GM21723 (cell line): ENCODE results near the gene PFN2.
"Not testable (repeated sequence)": the region's sequence is repeated elsewhere in the genome, so short reads cannot be mapped to it uniquely, and the experiment has no call there.

Source experiments
- ATAC-seq: cut with Tn5 transposase; IDR thresholded peaks from one replicate; pipeline ENCODE4 v1.9.1; 2021; ENCODE audit warnings: mild to moderate bottlenecking, moderate library complexity; ENCODE audit not compliant: unreplicated experiment

Gene PFN2

DNA sequence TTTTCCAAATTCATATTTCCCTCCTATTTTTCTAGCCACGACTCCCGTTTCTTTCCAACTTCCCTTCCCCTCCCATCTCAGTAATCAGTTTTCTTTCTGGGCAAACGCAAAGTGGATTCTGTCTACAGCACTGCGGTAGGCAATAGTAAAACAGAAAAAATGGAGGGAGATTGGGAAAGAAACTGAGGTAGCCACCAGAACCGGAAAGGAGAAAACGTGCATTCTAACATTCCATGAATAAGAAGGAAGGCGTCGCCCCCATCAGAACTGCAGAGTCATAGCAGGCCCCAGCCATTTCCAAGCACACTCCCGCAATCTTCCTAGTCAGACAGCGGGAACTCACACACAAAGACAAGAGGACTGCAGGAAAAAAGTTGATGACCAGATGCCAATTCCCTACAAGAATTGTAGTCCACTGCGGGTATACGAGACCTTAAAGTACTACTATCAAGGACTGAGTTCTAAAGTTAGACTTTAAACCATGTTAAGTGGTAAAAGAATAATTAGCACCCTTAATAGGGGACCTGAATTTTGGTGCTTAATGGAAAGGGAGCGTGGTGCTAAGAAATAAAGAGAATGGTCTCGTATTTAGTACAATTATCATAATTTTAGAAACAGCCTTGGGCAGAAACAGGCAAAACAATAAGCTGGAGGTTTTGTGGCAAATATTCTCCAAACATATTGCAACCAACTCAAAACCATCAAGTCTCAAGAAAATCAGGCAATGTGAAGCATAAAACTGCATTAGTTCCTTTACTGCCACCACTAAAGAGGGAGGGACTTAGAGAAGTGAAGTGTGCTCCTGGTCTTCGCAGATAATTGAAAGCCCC is 1.4 kb downstream of the PFN2 start:
- ATAC-seq = no peak

DNA sequence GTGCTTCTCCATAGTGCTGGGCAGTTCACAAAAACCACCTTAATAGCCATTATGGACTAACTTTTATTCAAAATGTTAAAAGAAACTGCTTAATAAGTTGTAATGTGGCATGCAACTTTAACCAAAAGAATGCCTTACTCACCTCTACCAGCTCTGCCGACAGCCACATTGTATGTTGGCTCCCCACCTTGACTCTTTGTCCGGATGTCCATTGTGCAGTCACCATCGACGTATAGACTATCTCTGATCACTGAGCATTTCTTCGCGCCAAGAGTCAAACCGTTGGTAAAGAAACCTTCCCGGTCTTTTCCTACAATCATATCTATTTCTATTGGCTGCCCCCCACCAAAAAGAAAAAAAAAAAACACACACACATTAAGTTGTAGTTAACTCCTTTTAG is 2.5 kb downstream of the PFN2 start:
- ATAC-seq = no peak

DNA sequence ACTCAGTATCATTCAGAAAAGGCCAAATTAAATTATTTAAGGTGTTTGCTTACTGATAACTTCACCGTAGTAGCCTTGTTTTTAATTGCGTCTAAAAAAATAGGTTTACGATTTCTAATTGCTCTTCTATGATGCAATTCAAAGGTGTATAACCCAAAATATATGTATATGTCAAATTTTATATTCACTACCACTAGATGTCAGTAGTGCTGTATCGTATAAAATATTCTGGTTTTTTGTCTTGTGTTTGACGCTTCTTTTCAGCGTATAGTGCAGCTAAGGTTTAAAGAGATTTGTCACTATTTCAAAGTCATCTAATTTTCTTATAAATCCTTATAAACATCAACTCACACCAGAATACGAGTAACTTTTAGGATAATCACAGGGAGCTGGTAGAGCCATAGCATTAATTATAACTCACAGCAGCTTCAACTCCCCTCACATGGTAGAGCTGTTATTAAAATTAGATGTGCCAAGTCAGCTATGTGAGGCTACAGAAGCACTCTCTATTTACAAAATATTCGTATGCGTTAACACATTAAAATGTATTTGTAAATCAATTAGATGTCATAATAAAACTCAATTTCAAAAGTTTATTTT is 3.5 kb downstream of the PFN2 start:
- no peak for ATAC-seq

DNA sequence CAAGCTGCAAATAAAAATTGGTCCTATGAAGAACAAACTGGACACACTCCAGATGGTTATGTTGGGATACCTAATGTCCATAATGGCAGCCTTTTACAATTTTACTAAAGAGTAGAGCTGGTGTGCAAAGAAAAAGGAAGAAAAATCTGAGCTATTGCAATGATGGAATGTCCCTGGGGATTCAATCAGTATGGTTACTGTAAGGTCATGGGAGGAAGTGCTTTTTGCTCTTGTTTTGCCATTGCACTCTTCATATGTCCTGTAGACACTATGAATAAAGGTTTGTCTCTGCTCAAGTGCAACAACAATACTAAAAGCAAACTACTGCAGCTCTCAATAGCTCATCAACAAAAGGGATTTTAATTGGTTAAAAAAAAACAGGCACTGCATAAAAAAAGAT is 5.4 kb downstream of the PFN2 start:
- ATAC-seq = no peak

DNA sequence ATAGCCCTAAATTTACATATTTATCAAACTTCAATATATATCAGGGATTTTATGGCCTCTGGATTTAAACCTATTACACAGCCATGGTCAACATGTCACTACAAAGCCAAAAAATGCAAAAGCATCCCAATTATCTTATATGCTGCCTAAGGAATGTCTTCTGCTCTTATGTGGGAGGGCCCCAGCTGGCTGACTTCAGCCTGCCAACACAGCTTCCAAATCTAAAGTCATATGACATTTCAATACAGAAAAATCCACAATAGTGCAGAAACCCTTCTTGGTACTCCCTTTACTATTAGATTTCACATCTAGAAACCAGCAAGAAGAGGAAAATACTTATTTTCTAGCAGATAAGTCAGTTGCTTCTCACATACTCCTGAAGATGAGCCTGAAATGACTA is 6.4 kb downstream of the PFN2 start:
- no peak for ATAC-seq

DNA sequence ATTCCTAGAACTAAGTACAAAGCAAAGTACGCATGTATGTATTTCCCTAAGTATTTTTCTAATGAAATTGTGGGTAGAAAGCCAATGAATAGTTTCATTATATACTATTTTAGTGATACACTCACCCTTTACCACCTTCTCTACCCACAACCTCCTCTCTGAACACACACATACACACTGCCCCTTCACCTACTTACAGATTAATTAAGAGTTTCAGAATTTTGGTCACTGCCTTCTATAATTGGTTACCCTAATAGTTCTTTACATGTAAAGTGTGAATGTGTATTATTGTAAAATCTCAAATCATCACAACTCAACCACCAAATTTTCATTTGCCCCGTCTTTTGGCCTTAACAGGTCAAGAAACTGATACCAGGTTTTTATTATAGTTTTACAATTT is 7.2 kb downstream of the PFN2 start:
- ATAC-seq = no peak

DNA sequence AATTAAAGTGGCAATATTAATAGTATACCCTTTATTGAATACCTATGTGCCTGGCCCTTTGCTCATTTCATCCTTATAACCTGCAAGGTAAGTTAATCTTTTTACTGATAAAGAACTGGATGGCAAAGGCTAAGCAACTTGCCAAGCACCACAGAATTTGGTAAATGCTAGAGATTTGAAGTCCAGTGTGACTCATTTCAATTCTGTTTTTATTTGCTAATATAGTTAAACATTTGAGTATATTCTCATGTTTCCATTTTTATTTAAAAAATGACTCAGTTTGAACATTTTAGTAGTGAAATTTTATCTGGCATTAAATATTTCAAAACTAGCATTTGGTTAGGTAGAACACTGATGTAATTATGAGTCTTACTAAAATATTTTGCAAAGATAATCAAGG is 11.3 kb downstream of the PFN2 start:
- no peak for ATAC-seq

DNA sequence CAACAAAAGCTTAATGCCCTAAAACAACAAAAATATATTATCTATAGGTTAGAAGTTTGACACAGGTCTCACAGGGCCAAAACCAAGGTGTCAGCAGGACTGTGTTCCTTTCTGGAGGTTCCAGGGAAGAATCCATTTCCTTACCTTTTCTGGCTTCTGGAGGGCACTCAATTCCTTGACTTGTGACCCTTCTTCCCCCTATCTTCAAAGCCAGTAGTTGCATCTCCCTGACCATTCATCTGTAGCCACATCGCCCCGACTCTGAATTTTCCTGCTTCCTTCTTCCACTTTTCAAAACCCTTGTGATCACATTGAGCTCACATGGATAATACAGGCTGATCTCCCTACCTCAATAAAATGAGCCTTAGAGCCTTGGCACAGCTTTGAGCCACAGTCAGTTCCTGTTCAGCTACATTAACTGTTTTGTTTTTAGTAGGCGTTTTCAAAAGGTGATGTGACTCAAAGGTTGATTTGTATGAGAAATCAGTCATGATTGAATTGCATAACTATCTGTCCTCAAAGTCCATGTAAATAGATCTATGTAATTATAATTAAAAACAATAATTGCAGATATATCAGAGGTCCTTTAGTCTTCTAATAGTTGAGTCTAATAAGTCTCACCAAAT is 12.4 kb downstream of the PFN2 start:
- ATAC-seq = no peak

DNA sequence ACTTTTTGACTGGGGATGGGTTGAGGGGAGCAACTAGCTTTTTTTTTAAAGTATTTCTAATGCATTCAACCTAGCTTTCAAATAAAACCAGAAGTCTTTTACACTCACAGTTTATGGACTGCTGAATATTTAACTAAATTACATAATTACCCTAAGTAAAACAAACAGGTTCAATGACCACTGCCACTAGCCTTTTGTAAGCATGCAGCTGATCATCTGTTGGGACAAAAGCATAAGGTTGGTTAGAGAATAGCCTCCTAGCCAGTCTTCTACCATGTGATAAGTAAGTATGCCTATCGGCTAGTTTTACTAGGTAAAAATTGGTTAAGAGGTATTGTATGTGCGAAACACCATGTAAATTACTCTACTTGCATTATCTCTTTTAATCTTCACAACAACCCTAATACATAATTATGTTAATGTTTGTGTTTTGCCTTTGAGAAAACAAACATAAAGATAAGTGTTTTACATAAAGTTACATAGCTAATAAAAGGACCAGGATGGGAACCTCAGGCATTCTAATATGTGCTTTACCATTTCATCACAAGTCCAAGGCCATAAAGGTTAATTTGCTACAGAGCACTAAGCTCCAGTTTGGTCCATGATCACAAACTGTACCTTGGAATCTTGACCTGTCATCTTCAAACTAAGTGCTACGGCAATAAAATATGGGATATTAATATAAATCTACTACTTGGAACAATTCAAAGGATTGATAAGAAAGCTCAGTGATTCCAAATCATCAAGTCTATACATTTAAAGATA is 13.2 kb downstream of the PFN2 start:
- no peak for ATAC-seq

DNA sequence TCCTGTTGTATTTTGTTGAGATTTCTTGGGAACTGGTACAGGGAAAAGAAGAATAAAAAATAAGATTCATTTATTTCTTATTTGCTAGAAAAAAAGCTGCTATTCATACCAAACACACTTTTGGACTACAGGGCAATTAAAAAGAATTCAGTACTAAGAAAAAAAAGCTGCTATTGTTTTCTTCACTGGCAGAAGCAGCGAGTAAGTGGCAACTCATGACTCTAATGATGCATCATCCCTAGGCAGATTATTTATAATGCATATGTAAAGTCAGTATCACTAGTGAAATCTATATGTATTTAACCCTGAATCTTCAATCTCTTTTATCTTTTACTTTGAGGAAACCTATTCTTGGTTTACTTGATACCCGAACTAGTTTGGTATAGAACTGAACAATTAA is 15.2 kb downstream of the PFN2 start:
- no peak for ATAC-seq

DNA sequence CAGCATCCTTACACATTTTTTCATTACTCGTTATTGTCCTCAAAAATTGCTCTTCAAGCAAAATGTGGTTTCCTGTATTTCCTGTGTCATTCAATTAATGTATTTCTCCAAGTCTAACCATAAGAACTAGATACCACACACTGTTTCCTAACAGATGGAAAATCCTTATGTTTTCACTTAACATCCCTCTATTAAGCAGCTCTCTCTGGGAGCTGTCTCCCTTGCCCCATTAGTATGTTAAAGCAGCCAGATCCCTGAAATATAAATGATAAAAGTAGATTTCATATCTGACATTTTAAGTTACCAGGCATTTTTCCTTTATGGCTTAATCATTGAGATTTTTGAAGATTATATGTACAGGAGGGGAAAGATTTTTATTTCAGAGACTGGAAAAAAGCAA is 15.9 kb downstream of the PFN2 start:
- ATAC-seq = no peak

DNA sequence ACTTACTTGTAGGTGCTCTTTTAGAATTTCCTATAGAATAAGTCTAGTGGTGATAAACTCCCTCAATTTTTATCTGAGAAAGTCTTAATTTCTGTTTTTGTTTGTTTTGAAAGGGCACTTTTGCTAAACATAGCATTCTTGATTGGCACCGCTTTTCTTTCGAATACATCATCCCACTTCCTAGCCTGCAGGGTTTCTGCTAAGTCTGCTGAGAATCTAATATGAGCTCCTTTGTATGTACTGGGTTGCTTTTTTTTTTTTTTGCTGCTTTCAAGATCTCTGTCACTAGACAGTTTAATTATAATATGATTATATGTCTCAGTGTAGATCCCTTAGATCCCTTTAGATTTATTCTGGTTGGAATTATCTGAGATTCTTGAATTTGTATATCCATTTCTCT is 21.5 kb downstream of the PFN2 start:
- no peak for ATAC-seq

DNA sequence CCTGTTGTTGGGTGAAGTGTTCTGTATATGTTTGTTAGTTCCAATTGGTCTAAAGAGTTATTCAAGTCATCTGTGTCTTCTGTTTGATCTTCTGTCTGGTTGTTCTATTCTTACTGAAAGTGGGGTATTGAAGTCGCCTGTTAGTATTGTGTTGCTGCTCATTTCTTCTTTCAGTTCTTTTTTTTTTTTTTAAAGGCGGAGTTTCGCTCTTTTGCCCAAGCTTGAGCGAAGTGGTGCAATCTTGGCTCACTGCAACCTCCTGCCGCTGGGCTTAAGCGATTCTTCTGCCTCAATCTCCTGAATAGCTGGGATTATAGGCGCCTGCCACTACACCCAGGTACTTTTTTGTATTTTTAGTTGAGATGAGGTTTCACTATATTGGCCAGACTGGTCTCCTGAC is 23.5 kb downstream of the PFN2 start:
- ATAC-seq = no peak

DNA sequence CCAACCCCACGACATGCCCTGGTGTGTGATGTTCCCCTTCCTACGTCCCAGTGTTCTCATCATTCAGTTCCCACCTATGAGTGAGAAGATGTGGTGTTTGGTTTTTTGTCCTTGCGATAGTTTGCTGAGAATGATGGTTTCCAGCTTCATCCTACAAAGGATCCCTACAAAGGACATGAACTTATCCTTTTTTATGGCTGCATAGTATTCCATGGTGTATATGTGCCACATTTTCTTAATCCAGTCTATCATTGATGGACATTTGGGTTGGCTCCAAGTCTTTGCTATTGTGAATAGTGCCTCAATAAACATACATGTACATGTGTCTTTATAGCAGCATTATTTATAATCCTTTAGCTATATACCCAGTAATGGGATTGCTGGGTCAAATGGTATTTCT is 26.7 kb downstream of the PFN2 start:
- ATAC-seq = not testable (repeated sequence)

DNA sequence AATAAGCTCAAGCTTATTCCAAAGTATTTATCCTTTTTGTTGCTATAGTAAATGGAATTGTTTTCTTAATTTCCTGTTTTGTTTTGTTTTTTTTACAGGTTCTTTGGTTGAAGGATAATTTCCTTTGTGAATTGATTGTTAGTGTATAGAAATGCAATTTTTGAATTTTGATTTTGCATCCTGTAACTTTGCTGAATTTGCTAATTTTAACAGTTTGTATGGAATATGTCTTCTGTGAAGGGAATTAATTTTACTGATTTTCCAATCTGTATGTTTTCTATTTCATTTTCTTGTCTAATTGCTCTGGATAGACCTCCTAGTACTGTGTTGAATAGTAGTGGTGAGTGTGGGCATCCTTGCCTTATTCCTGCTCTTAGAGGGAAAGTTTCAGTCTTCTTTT is 28.3 kb downstream of the PFN2 start:
- ATAC-seq = no peak

DNA sequence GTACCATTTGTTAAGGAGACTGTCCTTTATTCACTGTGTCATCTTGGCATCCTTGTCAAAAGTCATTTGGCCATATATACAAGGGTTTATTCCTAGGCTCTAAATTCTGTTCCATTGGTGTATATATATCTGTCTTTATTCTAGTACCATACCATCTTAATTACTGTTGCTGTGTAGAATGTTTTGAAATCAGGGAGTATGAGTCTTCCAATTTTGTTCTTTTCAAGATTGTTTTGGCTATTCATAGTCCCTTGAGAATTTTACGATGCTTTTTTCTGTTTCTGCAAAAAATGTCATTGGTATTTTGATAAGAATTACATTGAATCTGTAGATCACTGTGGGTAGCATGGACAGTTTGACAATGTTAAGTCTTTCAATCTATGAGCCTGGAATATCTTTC is 28.7 kb downstream of the PFN2 start:
- ATAC-seq = no peak

DNA sequence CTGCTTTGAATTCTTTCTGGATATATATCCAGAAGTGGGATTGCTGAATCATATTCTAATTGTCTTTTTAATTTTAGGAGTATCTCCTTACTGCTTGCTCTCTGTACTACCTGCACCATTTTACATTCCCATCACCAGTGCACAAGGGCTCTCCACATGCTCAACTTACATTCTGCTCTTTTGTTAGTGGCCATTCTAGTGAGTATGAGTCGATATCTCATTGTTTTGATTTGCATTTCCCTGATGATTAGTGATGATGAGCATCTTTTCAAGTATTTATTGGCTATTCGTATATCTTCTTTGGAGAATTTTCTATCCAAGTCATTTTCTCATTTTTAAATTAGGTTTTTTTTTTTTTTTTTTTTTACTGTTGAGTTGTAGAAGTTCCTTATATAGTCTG is 29.5 kb downstream of the PFN2 start:
- no peak for ATAC-seq

DNA sequence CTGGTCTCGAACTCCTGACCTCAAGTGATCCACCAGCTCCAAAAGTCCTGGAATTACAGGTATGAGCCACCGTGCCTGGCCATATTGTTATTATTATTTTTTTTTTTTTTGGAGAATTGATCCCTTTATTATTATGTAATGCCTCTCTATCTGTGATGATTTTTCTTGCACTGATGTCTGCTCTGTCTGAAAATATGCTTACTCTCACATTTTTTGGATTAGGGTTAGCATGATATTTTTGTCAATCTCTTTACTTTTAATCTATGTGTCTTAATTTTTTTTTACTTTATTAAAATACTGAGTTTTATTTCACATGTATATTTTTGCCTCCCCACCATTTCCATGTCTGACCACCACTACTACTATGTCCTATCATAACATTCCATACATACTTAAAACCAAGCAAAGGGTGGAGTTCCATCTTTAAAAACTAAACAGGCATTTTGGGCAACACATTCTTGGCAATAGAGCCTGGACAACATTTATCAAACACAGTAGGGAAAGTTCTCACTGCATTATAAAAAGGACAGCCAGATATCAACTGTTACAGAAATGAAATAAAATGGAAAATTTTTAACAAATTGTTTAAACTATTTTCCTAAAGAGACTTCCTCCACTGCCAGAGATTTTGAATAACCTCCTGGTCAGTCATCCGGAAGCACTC is 32.2 kb downstream of the PFN2 start:
- not testable (repeated sequence) for ATAC-seq

DNA sequence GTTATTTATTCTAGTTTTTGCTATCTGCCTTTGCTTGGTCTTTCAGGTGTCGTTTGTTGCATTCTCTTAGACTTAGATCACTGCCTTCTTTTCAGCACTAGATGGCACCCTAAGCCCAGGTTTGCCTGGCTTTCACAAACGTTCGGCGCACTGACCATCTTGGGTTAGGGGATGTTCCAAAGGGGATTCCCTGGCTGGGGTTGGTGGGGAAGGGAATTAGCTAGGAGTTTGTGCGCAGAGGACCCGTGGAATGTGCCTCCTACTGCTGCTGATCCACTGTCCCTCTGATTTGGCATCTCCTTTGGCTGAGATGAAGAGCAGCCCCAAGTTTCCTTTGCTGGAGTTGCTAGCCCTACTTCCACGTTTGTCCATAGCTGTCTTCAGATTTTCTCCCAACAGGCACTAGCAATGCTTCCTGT is 33.9 kb downstream of the PFN2 start:
- peak; percentile 84 for ATAC-seq

DNA sequence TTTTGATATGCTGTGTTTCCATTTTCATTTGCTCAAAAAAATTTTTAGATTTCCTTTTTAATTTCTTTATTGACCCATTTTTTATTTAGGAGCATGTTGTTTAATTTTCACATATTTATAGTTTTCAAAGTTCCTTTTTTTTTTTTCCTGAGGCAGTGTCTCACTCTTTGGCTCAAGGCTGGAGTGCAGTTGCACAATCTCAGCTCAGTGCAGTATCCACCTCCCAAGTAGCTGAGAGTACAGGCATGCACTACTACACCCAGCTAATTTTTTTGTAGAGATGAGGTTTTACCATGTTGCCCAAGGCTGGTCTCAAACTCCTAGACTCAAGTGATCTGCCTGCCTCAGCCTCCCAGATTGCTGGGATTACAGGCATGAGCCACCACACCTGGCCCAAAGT is 36.2 kb downstream of the PFN2 start:
- ATAC-seq = no peak

DNA sequence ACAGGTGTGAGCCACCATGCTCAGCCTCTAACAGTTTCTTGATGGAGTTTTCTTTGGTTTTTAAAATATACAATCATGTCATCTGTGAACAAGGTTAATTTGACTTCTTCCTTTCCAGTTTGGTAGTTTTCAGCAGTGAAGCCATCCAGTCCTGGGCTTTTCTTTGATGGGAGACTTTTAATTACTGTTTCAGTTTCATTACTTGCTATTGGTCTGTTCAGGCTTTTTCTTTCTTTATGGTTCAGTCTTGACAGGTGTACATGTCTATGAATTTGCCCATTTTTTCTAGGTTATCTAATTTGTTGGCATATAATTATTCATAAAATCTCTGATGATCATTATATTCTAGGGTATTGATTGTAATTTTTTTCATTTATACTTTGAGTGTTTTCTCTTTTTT is 36.8 kb downstream of the PFN2 start:
- ATAC-seq = no peak
